ENCODE data around the gene CT45A3. TPM values are rescaled to one million over a fixed set of nuclear protein-coding genes. Genes with fewer than 3 reads are reported as not detected.

CT45A3 gene
- total and polyA plus RNA-seq, 2 of the 13 experiments (the other 11 are each of a cell fraction or from before 2014, with no cell fraction given), result not detected

GRCh38 chrX:135713795-135714194, 54.2 kb downstream of the CT45A3 start:
- WGBS (ENCODE audit: low lambda C conversion rate), result 84% methylated on average over 5 of the region's 20 CpGs
- Histone ChIP-seq H3K4me1 (ENCODE audit: insufficient read depth, low read length) (no peaks in the 10 kb centered on the region), H3K79me2 (ENCODE audit: insufficient read depth, low read length) (no peaks in the 10 kb centered on the region), H3K36me3 (replicated peaks in 1 of 2; ENCODE audit: control insufficient read depth in 1 of 2, insufficient read depth in 2 of 2, low read length in 2 of 2) (no peaks in the 10 kb centered on the region), H3K4me3 (replicated peaks in 1 of 3; ENCODE audit: insufficient read depth in 1 of 3, low read depth in 2 of 3, low read length in 3 of 3) (no peak overlapping the region), H2AFZ (ENCODE audit: low read length) (no peak overlapping the region), H3K4me2 (ENCODE audit: low read depth, low read length) (no peak overlapping the region), H4K20me1 (ENCODE audit: insufficient read depth, low read length) (no peaks in the 10 kb centered on the region), H3K9me3 (ENCODE audit: low read length) (no peaks in the 10 kb centered on the region), H3K27me3 (ENCODE audit: control insufficient read depth in 1 of 2, insufficient read depth in 2 of 2, low read length in 2 of 2) (no peaks in the 10 kb centered on the region), H3K27ac (ENCODE audit: extremely low read length, insufficient read depth, low read length) (no peak overlapping the region), H3K9ac (ENCODE audit: insufficient read depth, low read depth, low read length) (no peak overlapping the region)
- no peak for TF ChIP-seq NKX3-1 (CRISPR knock-in tag; IDR thresholded peaks at IDR 0.05)
- no peak for TF ChIP-seq ZBTB2 (CRISPR knock-in tag; IDR thresholded peaks at IDR 0.05; ENCODE audit: low read depth)
- TF ChIP-seq ZNF414 (CRISPR knock-in tag; IDR thresholded peaks at IDR 0.05), result no peak
- no peak for TF ChIP-seq TP53 (CRISPR knock-in tag; conservative IDR thresholded peaks at IDR 0.05)
- no peak for TF ChIP-seq ZNF780A (CRISPR knock-in tag; IDR thresholded peaks at IDR 0.05)
- TF ChIP-seq FUBP1 (CRISPR knock-in tag; IDR thresholded peaks at IDR 0.05; ENCODE audit: borderline replicate concordance), result no peak
- TF ChIP-seq NFKB2 (CRISPR knock-in tag; IDR thresholded peaks at IDR 0.05; ENCODE audit: borderline replicate concordance), result no peak
- no peak for ATAC-seq
- no peak for FAIRE-seq
- ChIA-PET CTCF (ENCODE audit: low intra/inter-chr PET ratio, low total read pairs) (no interaction called here), POLR2A (no interaction called here)
- no peak for DNase-seq (ENCODE audit: low spot score)
- BruUV-seq (replicated peaks), result no TSS peak
- in situ Hi-C loops (cut with HindIII; ENCODE audit: extremely low pct_ligation_motif_present, low pct_unique_long_range_greater_than_20kb), result no loop called here
- intact Hi-C loops (cut with micrococcal nuclease; ENCODE audit: unreplicated experiment), result no loop called here

All from HepG2 (cell line).